GM10248 (cell line): ENCODE measurements around the gene HMGB3.

Experiments used
- CTCF ChIA-PET: fragments of 300-600 bp; sonication (Branson Sonifier 250); formaldehyde crosslinking; extraction: SDS; loops from one replicate; lab custom pipeline; 2021; ENCODE audit warnings: antibody characterized with exemption; lab: Yijun Ruan, JAX
- POLR2A ChIA-PET: fragments of 350-650 bp; sonication (Branson Sonifier 250); formaldehyde crosslinking; extraction: SDS; loops from one replicate; lab custom pipeline; 2020; ENCODE audit warnings: antibody characterized with exemption; lab: Yijun Ruan, JAX
- DNase-seq: peaks from one replicate; pipeline ENCODE4 v3.0.0; 2012; ENCODE audit errors: extremely low spot score
- CTCF ChIP-seq: IDR thresholded peaks from 2 replicates; pipeline ENCODE4 v1.5.1; 2012; ENCODE audit warnings: mild to moderate bottlenecking, low read depth; ENCODE audit errors: extremely low read depth, missing control alignments, control extremely low read depth

HMGB3 gene

GRCh38 chrX:151030845-151031244, 47.7 kb downstream of the HMGB3 start:
- TF ChIP-seq CTCF: no peak
- ChIA-PET POLR2A (no interaction called here), CTCF (no interaction called here)
- no peak for DNase-seq

DNA sequence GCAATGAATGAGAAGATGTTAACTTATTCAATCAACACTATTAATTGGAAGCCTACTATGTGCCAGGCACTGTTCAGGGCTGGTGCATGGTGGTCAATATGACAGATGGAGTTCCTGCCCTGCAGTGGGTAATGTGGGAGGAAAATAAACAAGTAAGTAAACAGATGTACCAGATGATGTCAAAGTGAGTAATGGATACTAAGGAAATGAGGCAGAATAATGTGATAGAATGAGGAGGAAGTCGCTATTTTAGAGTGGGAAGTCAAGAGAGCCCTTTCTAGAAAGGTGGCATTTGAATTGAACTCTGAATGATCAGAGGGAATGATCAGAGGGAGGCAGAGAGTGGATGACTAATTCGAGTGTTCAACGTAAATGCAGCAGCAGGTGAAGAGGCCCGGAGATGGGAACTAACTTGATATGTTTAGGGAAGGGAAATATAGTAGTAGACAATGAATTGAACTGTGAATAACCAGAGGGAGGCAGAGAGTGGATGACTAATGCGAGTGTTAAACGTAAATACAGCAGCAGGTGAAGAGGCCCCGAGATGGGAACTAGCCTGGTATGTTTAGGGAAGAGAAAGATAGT, 48.3 kb downstream of the HMGB3 start:
- CTCF ChIA-PET: no interaction called here

GRCh38 chrX:151039351-151039750, 56.2 kb downstream of the HMGB3 start:
- ChIA-PET POLR2A (no interaction called here), CTCF (no interaction called here)
- TF ChIP-seq CTCF: no peak
- DNase-seq: no peak

More for the DNA sequence above, 48.3 kb downstream of the HMGB3 start:
- POLR2A ChIA-PET: no interaction called here
- no peak for DNase-seq
- no peak for TF ChIP-seq CTCF
